Activated T-cell treated with anti-CD3 and anti-CD28 coated beads for 48 hours (primary cell): ENCODE data around the gene EFCAB8.
"Not testable (repeated sequence)": the region's sequence is repeated elsewhere in the genome, so short reads cannot be mapped to it uniquely, and the experiment has no call there.

Source experiments
- DNase-seq: peaks from one replicate; pipeline ENCODE4 v3.0.0-alpha.2; 2020; ENCODE audit warnings: low read depth

Gene EFCAB8

GRCh38 chr20:32842688-32843524 is 15.8 kb upstream of the EFCAB8 start:
- no peak for DNase-seq

- DNase-seq: no peak
Observed at GRCh38 chr20:32845786-32846185, 12.9 kb upstream of the EFCAB8 start.

DNA sequence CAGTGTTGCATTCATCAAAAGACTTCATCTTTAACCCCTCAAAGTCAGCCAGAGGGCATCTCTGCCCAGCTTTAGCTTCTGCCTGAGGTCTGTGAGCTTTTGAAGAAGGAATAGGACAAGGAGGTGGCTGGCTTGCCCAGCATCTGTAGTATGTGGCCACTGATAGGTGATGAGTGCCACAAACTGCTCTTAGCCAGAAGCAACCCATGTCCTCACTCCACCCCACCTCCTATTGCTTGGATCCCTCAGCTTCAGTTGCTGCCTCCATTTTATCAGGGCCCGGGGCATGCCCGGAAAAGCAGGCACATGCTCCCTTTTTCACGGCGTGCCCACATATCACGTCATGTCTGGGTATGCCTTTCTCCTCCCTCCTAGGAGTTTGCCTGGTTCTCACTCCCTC is 11.9 kb upstream of the EFCAB8 start:
- DNase-seq: no peak

DNA sequence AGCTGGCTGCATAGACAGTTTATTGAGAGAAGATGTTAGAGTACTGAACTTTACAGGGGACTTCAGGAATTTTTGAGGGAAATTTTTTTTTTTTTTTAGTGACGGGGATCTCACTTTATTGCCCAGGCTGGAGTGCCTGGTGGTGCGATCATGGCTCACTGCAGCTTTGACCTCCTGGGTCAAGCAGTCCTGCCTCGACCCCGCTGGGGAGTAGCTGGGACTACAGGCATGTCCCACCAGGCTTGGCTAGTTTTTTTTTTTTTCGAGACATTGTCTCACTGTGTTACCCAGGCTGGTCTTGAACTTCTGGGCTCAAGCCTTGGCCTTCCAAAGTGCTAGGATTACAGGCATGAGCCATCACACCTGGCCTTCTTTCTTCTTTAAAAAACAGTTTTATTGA is 10.8 kb upstream of the EFCAB8 start:
- no peak for DNase-seq

- no peak for DNase-seq
Observed at GRCh38 chr20:32848846-32849245, 9.9 kb upstream of the EFCAB8 start.

- no peak for DNase-seq
Observed at GRCh38 chr20:32849577-32849976, 9.1 kb upstream of the EFCAB8 start.

- DNase-seq: no peak
Observed at GRCh38 chr20:32855387-32855786, 3.3 kb upstream of the EFCAB8 start.

- no peak for DNase-seq
Observed at GRCh38 chr20:32858189-32858588, 534 bp upstream of the EFCAB8 start.

GRCh38 chr20:32861446-32861845 is 2.7 kb downstream of the EFCAB8 start:
- no peak for DNase-seq

DNA sequence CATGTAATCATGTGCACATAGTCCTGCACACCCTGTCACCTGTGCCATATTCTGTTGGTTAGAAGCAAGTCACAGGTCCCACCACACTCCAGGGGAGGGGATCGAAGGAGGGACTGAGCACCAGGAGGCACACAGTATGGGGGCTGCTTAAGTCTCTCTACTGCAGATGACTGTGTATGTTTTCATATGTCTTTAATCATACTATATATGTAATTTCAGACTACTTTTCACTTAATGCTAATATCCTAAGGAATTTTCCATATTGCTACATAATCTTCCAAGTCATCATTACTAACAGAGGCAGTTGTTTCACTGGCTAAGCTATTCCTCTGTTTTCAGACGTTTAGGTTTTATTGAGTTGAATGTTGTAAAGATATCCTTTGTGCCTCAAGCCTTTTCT is 10.8 kb downstream of the EFCAB8 start:
- no peak for DNase-seq

DNA sequence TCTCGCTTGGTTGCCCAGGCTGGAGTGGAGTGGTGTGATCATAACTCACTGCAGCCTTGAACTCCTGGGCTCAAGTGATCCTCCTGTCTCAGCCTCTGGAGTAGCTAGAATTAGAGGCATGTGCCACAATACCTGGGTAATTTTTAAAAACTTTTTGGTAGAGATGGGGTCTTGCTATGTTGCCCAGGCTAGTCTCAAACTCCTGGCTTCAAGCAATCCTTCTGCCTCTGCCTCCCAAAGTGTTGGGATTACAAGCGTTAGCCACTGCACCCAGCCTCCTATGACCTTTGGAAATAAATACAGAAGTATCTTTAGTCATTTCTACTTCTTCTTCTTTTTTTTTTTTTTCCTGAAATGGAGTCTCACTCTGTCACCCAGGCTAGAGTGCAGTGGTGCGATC is 11.8 kb downstream of the EFCAB8 start:
- not testable (repeated sequence) for DNase-seq

DNA sequence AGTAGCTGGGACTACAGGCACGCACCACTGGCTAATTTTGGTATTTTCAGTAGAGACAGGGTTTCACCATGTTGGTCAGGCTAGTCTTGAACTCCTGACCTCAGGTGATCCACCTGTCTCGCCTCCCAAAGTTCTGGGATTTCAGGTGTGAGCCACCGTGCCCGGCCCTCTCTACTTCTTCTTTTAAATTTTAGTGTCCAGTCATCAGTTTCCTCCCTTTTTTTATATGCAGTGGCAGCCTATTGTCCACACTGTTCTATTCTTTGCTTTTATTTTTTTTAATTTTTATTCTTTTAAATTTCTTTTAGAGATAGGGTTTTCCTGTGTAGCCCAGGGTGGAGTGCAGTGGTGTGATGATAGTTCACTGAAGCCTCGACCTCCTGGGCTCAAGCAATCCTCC is 12.3 kb downstream of the EFCAB8 start:
- no peak for DNase-seq

GRCh38 chr20:32871627-32872160 is 13.0 kb downstream of the EFCAB8 start:
- no peak for DNase-seq

DNA sequence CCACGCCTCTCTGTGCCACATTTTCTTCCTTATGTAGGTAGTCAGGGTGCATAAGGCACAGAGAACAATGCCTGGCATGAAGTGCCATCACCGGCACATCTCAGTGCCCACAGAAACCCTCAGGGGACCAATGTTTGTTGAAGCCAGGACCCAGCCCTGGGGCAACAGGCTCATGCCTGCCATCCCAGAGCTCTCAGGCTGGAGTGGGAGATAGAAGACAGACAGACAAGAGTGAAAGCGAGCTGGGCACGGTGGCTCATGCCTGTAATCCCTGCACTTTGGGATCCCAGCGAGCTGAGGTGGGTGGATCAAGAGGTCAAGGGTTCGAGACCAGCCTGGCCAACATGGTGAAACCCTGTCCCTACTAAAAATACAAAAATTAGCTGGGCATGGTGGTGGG is 13.5 kb downstream of the EFCAB8 start:
- DNase-seq: no peak

DNA sequence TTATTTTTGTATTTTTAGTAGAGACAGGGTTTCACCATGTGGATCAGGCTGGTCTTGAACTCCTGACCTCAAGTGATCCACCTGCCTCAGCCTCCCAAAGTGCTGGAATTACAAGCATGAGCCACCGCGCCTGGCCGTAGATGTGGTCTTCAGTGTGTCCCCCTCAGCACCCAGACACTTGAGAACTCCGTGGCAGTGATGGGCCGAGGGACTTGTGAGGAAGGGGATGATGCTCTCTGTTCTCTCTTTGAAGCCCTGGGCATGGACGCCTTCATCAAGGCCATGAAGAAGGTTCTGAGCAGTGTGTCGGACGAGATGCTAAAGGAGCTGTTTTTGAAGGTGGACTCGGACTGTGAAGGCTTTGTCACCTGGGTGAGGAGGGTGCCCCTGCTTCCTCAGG is 16.9 kb downstream of the EFCAB8 start:
- no peak for DNase-seq

GRCh38 chr20:32877507-32877906 is 18.8 kb downstream of the EFCAB8 start:
- no peak for DNase-seq

GRCh38 chr20:32878820-32879219 is 20.1 kb downstream of the EFCAB8 start:
- DNase-seq: no peak

DNA sequence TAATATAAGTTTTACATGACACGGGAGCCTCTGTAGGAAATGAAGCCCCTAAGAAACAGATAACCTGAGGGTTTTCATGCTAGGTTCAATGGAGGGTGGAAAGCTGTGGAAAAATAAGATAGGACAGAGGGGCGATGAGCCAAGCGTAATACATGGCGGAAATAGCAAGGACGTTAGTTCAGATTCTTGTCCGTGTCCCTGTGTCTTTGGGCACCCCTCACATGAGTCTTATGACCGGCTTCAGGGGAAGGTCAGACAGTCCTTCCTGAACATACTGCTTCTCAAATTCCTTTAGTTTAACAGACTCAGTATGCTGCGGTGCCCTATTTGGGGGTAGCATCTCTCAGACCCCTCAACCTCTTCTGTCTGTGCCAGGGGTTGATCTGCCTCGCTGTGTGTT is 20.8 kb downstream of the EFCAB8 start:
- DNase-seq: no peak

- DNase-seq: no peak
Observed at GRCh38 chr20:32880635-32881034, 21.9 kb downstream of the EFCAB8 start.

DNA sequence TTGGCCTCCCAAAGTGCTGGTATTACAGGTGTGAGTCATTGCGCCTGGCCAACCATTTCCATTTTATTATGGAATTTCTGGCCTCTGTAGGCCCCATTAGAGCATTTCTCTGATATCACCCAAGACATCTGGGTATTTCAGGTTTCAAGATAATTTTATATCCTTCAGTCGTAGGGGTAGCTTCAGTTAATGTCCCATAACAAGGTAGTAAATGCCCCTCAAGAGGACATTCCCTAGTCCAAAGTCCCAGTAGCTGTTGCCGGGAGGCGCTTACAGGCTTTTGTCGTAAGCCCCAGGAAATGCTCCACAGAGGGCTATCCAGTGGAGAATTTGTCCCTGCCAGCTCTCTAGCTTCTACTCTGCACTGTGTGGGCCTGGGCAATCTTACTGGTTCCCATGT is 24.4 kb downstream of the EFCAB8 start:
- DNase-seq: no peak

- no peak for DNase-seq
Observed at GRCh38 chr20:32885185-32885584, 26.5 kb downstream of the EFCAB8 start.

DNA sequence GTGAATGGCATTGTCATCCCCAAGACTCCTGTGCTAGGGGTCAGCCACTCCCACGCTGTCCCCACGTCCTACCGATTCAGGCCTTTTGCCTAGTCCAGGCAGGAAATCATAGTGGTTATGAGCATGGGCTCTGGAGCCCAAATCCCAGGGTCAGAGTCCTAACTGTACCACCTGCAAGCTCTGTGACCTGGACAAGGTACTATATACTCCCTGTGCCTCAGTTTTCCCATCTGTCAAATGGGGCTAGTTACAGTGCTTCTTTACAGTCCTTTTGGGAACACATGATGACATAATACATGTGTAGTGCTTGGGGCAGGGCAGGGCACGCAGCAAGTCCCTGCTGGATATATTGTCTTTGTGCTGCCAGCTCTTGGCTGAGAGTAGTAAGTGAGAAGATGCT is 27.2 kb downstream of the EFCAB8 start:
- DNase-seq: no peak

- no peak for DNase-seq
Observed at GRCh38 chr20:32886652-32887051, 27.9 kb downstream of the EFCAB8 start.

GRCh38 chr20:32887492-32887891 is 28.8 kb downstream of the EFCAB8 start:
- DNase-seq: no peak
